Endothelial cell of hepatic sinusoid (primary cell): ENCODE data around the gene CFAP54.
"Not testable (repeated sequence)": the region's sequence is repeated elsewhere in the genome, so short reads cannot be mapped to it uniquely, and the experiment has no call there.

Experiments used
- in situ Hi-C: cut with HindIII; loops from 2 replicates; pipeline ENCODE4 v1.10.0; 2017; ENCODE audit warnings: low sequenced_read_pairs

Gene CFAP54

DNA sequence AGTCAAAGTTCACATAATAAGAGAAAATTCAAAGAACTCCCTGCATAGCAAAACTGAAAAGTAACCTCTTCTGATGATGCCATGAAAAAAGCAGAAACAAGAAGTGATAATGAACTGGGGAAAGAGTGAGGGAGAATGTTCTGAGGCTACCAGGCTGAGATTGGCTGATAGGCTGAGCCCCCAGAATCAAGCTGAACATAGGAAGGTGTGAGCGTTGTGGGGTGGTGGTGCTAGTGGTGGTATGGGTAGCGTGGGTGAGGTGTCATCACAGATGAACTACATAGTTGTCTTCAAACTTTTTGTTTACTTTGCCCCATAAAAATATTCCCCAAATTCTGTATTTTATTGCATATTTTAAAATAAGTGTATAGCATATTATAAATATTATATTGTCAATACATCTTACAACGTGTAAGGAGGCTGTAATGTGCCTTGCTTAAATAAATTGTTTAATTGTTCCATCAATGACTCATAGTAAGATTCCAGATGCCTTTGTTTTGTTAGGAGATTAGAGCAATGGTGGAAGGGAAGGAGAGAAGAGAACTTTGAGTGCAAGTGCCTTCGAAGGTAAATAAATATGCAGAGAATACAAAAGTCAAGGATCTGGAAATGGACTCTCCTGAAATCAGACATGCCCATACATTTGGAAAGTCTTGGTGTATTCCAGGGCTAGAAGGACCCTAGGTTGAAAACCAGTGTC lies 15.8 kb upstream of the CFAP54 start:
- in situ Hi-C loops, result no loop called here

DNA sequence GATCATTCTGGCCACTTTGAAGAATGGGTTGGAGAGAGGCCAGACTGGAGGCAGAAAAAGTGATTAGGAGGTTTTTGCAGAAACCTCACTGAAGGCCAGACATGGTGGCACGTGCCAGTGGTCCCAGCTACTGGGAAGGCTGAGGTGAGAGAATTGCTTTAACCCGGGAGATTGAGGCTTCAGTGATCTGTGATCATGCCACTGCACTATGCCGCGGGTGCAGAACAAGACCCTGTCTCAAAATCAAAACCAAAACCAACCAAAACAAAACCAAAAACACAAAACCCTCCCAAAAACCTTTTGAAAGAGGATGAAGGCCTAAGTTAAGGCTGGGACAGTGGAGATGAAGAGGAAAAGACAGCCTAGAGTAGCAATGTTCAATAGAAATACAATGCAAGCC lies 15.2 kb upstream of the CFAP54 start:
- in situ Hi-C loops, result no loop called here

DNA sequence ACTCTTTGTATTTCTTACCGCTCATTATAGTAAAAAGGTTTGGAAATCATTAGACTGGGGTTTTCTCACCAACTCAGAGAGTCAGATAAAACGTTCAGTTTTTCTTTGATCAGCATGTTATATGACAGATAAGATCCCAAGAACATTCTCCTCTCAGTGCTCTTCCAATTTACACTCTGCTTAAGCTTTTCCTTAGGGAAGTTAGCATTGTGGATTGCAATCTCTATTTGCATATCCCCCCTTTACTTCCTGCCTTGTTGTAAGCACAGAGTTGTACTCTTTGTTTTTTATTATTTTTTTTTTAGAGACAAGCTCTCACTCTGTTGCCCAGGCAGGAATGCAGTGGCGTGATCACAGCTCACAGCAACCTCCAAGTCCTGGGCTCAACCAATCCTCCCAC lies 11.4 kb upstream of the CFAP54 start:
- in situ Hi-C loops, result no loop called here

DNA sequence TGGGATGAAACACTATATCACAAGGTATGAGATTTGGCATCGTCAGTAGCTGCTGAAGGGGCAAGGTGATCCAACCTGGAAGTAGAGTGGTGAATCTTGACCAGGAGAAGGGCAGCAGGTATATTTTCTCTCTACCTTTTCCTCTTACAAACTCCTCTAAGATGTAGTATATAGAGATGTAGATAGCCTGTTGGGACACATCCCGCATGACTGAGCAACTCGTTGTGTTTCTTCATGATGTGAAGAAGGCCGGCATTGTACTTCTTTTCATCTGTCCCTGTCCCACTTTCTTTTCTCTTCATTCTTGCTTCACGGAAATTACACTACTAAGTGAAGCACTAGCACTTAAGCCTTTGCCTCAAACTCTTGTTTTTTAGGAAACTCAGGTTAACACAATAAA lies 7.3 kb upstream of the CFAP54 start:
- in situ Hi-C loops, result loop anchor here (10.0 kb wide), 1 partner anchor 197 kb away; no protein-coding TSS in a partner anchor

DNA sequence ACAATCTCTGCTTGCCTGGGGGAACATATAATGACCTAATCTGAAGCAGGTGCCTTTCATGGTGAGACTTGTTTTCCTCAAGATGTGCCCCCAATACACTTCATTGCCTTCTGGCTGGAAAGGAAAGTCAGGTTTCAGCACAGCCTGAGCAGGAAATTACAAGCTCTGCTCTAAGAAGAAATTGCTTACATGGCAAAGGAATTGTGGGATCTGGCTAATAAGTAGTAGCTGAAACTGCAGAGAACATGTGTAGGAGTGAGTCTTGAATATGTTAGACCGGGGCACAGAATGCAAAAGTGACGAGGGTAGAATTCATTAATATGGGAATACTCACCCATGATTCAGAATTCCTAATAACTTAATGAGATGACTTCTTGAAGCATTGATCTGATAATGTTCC lies 6.3 kb upstream of the CFAP54 start:
- in situ Hi-C loops, result loop anchor here (10.0 kb wide), 1 partner anchor 198 kb away; no protein-coding TSS in a partner anchor

DNA sequence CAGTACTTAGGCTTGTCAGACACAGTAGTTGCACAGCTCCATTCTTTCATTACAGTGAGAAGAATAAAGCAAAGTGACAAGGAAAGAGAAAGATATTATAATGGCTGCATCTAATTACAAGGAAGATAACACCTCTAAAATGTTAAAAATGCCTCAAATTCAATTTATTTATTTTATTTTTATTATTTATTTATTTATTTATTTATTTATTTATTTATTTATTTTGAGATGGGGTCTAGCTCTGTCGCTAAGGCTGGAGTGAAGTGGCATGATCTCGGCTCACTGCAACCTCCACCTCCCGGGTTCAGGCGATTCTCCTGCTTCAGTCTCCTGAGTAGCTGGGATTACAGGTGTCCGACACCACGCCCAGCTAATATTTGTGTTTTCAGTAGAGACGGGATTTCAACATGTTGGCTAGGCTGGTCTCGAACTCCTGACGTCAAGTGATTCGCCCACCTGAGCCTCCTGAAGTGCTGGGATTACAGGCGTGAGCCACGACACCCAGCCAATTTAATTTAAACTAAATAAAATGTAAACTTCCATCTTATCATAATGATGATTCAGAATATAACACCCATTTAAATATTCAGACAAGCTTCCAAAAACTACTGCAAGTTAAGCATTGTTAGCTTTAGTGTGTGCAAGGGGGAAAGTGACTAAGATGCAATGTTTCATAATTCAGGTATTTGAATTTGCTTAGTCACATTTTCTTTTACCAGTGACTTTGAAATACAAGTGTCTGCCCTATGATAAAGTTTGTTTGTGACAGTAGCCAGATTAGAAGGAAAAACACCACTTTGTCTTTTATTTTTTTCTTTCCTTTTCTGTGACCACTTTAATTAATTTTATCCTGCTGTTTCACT lies 2.4 kb upstream of the CFAP54 start:
- in situ Hi-C loops, result loop anchor here (5.0 to 10.0 kb wide), 2 partner anchors 35 to 202 kb away; no protein-coding TSS in a partner anchor

DNA sequence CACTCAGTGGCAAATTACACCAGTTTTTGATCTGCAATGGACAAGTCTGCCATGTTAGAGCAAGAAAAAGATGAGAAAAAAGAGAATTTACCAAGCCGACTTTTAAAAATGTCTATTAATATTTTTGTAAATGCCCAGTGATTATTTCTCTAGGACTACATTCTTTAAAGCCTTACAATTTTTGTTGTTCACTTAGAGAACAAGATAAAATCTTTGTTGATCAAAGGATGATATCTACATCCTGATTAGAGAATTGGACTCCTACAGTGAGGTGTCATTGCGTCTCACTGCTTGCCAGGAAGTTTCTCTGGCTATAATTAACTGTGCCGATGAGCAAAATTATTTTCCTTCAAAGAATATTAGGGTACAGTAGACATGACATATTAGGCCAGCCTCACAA lies 1.7 kb upstream of the CFAP54 start:
- in situ Hi-C loops, result loop anchor here (5.0 to 10.0 kb wide), 2 partner anchors 35 to 203 kb away; no protein-coding TSS in a partner anchor

DNA sequence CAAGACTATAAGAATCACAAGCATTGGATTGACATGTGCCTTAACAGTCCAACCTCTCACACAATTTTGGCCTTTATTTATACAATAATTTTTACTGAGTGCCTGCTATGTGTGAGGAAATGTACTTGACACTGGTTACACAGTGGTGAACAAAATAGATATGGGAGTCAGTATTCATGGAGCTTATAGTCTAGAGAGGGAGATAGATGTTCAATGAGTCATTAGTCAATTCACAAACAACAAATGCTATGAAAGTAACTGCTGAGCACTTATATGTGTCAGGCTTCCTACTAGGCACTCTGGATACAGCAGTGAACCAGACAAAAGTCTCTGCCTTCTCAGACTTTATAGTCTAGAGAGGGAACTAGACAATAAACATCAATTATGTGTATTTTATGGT lies 3.7 kb downstream of the CFAP54 start:
- in situ Hi-C loops, result no loop called here

DNA sequence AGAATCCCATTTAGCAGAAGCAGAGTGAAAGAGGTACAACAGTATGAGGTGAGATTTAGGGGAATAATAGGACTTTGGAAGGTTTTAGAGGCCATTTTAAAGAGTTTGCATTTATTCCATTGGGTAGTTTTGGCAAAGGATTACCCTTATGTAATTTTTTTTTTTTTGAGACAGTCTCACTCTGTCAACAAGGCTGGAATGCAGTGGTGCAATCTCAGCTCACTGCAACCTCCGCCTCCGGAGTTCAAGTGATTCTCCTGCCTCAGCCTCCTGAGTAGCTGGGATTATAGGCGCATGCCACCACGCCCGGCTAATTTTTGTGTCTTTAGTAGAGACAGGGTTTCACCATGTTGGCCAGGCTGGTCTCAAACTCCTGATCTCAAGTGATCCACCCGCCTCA lies 4.8 kb downstream of the CFAP54 start:
- in situ Hi-C loops, result not testable (repeated sequence)

DNA sequence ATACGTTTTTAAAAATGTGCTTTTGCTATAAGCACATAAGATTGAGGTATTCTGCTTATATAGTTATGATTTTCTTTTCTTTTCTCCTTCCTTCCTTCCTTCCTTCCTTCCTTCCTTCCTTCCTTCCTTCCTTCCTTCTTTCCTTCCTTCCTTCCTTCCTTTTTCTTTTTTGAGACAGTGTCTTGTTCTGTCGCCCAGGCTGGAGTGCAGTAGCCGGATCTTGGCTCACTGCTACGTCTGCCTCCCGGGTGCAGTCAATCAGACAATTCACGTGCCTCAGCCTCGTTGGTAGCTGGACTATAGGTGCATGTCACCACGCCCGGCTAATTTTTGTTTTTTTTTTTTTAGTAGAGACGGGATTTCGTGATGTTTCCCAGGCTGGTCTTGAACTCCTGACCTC lies 5.8 kb downstream of the CFAP54 start:
- in situ Hi-C loops, result no loop called here

DNA sequence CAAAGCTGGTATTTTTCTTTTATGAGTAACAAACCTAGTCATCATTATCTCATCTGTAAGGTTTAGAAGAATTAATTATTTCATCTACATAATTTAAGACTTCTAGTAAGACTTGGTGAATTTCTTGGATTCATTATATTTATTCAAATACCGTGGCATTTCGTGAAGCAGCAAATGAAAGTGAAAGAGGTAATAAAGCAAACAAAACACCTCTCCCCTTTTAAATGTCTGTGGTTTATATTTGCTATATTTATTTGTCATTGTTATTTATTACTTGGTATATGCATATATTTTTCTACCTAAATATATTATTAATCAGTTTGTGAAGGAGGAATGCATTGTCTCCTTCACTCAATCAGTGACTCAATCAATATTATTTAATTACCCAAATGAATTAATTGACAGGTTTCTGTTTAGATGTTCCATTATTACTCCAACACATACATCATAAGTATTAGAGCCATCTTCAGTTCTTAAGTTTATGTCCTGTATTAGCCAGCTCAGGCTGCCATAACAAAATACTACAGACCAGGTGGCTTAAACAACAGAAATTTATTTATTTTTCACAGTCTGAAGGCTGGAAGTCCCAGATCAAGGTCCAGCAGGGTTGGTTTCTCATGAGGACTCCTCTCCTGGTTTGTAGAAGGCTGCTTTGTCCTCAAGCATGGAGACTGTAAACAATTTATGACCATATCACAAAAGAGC lies 6.6 kb downstream of the CFAP54 start:
- in situ Hi-C loops, result no loop called here

DNA sequence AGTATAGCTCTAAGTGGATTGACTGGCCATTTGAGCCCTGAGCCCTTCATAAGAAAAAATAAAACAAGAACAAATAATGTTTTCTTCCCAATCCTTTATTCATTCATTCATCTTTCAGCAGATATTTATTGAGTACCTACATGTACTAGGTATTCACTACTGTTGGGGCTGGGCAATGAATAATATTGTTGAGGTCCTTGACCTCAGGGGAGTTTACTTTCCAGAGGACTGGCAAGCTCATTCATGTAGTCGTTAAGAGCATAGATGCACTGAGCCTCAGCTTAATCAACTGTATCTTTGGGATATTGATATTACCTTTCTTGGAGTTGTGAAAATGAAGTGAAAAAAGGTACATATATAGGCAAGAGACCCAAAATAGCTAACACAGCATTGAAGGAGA lies 7.6 kb downstream of the CFAP54 start:
- in situ Hi-C loops, result no loop called here

DNA sequence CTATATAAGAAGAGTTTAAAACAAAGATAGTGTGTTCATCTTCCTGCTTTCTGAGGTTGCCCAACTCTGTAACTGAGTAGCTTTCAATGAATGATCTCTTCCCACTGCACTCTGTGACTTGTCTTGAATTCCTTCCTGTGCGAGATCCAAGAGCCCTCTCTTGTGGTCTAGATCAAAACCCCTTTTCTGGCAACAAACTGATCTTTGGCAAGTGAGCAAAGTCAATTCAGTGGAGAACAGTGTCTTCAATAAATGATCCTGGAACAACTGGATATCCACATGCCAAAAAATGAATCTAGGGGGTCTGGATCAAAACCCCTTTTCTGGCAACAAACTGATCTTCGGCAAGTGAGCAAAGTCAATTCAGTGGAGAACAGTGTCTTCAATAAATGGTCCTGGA lies 8.5 kb downstream of the CFAP54 start:
- in situ Hi-C loops, result no loop called here

DNA sequence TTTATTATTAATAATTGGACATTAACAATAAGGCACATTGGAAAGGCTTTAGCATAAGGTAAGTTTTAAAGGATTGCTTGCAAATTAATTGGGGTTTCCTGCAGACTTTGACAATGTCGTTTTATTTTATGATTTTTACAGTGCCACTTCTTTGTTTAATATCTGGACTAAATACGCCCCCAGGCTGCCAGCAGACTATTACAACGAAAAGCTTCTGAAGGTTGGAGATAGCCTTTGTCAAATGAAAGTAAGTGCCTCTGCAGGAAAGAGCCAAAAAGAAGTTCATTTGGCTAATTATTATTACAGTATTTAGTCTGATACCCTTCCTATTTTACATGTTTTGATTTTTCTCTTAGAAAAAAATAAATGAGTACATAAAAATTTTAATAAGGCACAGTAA lies 11.3 kb downstream of the CFAP54 start:
- in situ Hi-C loops, result loop anchor here (5.0 kb wide), 1 partner anchor 98 kb away; the partner anchor contains the start of gene CDK17

DNA sequence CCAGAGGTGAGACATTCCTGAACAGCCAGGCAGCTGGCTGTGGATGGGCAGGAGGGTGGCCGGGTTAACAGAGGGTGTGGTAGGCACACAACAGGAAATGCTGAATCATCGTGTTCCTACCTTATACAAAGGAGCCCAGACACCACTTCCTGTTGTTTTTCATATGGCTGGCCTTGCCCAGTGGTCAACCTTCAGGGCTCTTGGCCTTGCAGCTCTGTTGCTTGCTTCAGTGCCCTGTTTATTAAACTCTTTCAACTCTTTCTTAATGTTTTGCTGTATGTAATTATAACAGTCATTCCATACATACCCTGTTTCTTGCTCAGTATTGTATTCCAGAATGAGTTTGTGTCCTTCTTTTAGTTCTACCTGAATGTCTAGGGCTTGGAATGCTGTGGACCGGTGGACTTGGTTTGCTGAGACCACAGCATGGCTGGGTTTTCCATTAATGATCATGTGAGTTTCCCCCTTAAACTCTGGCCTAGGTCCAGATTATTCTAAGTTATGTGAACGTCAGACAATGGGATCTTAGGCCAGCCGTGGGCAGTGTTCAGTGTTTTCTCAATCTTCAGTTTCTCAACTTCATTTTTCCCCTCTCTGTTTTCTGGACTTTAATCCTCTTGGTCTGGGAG lies 11.9 kb downstream of the CFAP54 start:
- in situ Hi-C loops, result loop anchor here (5.0 kb wide), 1 partner anchor 99 kb away; the partner anchor contains the start of gene CDK17

DNA sequence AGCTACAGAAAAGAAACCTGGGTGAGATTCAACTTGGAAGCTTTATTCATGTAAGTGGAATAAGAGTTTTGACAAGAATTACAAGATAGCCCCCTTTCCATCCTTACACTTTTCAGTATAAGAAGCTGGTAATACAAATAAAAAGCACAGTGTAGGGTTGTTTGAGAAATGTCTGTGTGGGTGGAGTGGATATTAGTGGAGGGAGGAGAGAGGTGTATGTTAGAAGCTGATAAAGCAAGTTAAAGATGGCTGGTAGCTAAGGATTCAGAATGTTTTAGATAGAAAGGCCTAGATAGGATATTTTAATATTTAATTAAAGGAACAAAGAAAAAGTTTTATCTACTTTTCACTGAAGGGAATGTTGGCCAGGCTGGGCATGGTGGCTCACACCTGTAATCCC lies 12.5 kb downstream of the CFAP54 start:
- in situ Hi-C loops, result loop anchor here (5.0 kb wide), 1 partner anchor 100 kb away; the partner anchor contains the start of gene CDK17

DNA sequence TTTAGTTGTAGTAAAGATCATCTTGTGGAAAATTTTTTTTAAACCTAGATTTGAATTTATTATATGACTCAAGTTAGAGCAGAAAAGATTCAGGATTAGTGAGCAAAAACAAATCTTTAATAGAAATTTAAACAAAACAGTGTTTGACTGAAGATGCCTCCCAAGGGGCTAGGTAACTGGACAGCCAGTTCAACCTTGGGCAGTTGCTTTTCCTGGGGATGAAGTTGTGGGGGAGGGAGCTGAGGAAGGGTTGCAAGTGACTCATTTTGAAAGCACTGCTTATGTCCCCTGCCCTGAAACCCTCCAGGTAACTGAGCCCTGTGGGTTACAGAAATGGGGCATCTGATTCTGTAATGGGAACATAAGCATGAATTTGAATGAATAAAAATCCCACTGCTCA lies 13.1 kb downstream of the CFAP54 start:
- in situ Hi-C loops, result loop anchor here (5.0 kb wide), 1 partner anchor 100 kb away; the partner anchor contains the start of gene CDK17

DNA sequence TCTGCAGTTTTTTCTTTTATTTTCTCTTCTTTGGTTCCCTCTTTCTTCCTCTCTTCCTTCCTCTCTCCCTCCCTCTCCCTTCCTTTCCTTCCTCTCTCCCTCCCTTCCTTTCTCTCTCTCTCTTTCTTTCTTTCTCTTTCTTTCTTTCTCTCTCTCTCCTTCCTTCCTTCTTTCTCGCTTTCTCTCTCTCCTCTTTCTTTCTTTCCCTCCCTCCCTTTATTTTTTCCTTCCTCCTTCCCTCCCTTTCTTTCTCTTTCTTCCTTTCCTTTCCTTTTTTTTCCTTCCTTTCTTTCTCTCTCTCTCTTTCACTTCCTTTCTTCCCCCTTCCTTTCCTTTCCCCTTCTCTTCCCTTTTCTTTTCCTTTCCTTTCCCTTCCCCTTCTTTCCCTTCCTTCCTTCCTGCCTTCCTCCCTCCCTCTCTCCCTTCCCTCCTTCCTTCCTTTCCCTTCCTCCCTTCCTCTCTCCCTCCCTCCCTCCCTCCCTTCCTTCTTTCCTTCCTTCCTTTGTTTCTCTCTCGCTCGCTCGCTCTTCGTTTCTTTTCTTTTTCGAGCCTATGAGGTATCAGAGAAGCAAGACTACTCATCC lies 13.7 kb downstream of the CFAP54 start:
- in situ Hi-C loops, result loop anchor here (5.0 kb wide), 1 partner anchor 101 kb away; the partner anchor contains the start of gene CDK17

DNA sequence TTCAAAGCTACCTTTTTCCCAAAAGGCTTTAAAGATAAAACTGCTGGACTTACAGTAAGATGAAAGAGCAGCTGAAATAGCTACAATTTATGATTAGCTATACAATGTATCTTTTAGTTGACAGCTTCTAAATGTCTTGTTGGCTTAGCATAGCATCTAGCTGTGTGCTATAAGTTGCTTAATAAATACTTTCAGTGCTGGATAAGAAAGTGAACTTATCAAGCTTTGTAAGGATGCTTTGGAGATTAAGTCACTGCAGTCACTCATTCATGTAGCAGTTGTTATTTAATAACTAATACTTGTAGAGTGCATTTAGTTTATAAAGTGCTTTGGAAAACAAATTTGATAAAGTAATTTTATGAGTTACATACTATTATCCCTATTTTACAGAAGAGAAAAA lies 14.6 kb downstream of the CFAP54 start:
- in situ Hi-C loops, result loop anchor here (5.0 kb wide), 1 partner anchor 102 kb away; the partner anchor contains the start of gene CDK17

DNA sequence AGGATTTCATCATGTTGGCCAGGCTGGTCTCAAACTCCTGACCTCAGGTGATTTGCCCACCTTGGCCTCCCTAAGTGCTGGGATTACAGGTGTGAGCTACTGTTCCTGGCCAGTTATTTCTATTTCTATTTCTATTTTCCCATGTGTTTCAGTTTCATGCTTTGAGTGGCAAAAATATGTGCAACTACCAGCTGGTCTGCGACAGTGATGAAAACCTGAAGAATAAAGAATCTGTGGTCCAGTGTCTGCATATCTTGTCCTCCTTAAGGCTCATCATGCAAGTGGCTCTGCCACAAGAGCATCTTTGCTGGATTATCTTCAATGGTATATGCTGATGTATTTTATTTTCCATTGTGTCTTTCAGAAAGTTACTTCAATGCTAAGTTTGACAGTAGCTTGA lies 17.4 kb downstream of the CFAP54 start:
- in situ Hi-C loops, result no loop called here
